Sigmoid colon (tissue), 4 donors: ENCODE data around the gene ZNF497.

Experiments
- CTCF ChIP-seq, 4 experiments: fragments of 450-650 bp in 3 of 4; fragments of 200-600 bp in 1 of 4; IDR thresholded peaks; one replicate each; pipeline ENCODE4 v1.5.1; 2016 to 2019; ENCODE audit warnings: antibody characterized with exemption in 4 of 4, mild to moderate bottlenecking in 3 of 4, moderate library complexity in 2 of 4
- EP300 ChIP-seq, 4 donors: sonication (generic); formaldehyde crosslinking; IDR thresholded peaks; one replicate each; pipeline ENCODE4 v1.6.1; 2017; ENCODE audit warnings: antibody characterized with exemption in 4 of 4
- POLR2A ChIP-seq, 2 donors: fragments of 450-650 bp; IDR thresholded peaks; one replicate each; pipeline ENCODE4 v1.6.1; 2016; ENCODE audit warnings: antibody characterized with exemption in 2 of 2, mild to moderate bottlenecking in 2 of 2, moderate library complexity in 2 of 2

- TF ChIP-seq POLR2A (IDR thresholded peaks at IDR 0.05): peak; percentile 83 to 88
- peak in 3 of 4 experiments; percentile 21 to 44 (median 36) for TF ChIP-seq CTCF (IDR thresholded peaks at IDR 0.05)
- TF ChIP-seq EP300 (IDR thresholded peaks at IDR 0.05): peak in 1 of 4 donors; percentile 62
Observed at GRCh38 chr19:58305065-58305931, 57.3 kb downstream of the ZNF497 start, which contains the start of gene ERVK3-1.
